HEK293 (cell line): ENCODE results near the gene MRPL21.

Source experiments
- CTCF ChIA-PET: fragments of 350-600 bp; formaldehyde crosslinking; extraction: SDS; loops from one replicate; lab custom pipeline; 2021; ENCODE audit warnings: antibody characterized with exemption; lab: Yijun Ruan, JAX
- POLR2A ChIA-PET: fragments of 300-600 bp; formaldehyde crosslinking; extraction: SDS; loops from one replicate; lab custom pipeline; 2020; ENCODE audit warnings: antibody characterized with exemption, inconsistent platforms; lab: Yijun Ruan, JAX
- H3K27ac ChIP-seq: fragments of 200-500 bp; sonication (Bioruptor generic); 2 replicates; pipeline ENCODE4 v1.5.1; 2014; ENCODE audit warnings: low read depth, low read length, control low read depth, inconsistent platforms; ENCODE audit errors: extremely low read depth
- H3K36me3 ChIP-seq, 2 experiments: fragments of 200-500 bp in 1 of 2; sonication (Bioruptor generic) in 1 of 2; 1 replicate in 1 of 2; 2 replicates in 1 of 2; pipeline ENCODE4 v1.5.1; 2014 to 2017; ENCODE audit warnings: inconsistent platforms in 2 of 2, low read length in 2 of 2; ENCODE audit not compliant: control insufficient read depth in 2 of 2, insufficient read depth in 1 of 2
- H3K4me1 ChIP-seq: fragments of 200-500 bp; sonication (Bioruptor generic); 2 replicates; pipeline ENCODE4 v1.5.1; 2014; ENCODE audit warnings: mild to moderate bottlenecking, low read length, inconsistent platforms; ENCODE audit not compliant: control insufficient read depth, insufficient read depth
- H3K4me3 ChIP-seq: 2 replicates; pipeline ENCODE4 v1.5.1; 2011; ENCODE audit warnings: low read depth, mild to moderate bottlenecking, control low read depth, low read length, moderate library complexity
- H3K9me3 ChIP-seq: fragments of 200-500 bp; sonication (Bioruptor generic); 2 replicates; pipeline ENCODE4 v1.5.1; 2014; ENCODE audit warnings: low read depth, low read length, inconsistent platforms; ENCODE audit not compliant: control insufficient read depth, insufficient read depth
- GLIS1 ChIP-seq: fragments of 450-650 bp; formaldehyde crosslinking; IDR thresholded peaks from 2 replicates; pipeline ENCODE4 v1.5.1; 2016; ENCODE audit warnings: missing biosample characterization, missing genetic modification characterization
- HOXC10 ChIP-seq: sonication (generic); formaldehyde crosslinking; IDR thresholded peaks from 2 replicates; pipeline ENCODE4 v1.8.1; 2023; ENCODE audit warnings: mild to moderate bottlenecking, missing genetic modification reagents
- KLF1 ChIP-seq: fragments of 450-650 bp; formaldehyde crosslinking; IDR thresholded peaks from 2 replicates; pipeline ENCODE4 v1.5.1; 2016; ENCODE audit warnings: missing biosample characterization, missing genetic modification characterization
- KLF17 ChIP-seq: fragments of 450-650 bp; formaldehyde crosslinking; IDR thresholded peaks from 2 replicates; pipeline ENCODE4 v1.5.1; 2016; ENCODE audit warnings: missing biosample characterization, missing genetic modification characterization
- SCRT1 ChIP-seq: fragments of 450-650 bp; formaldehyde crosslinking; IDR thresholded peaks from 2 replicates; pipeline ENCODE4 v1.5.1; 2016; ENCODE audit warnings: missing biosample characterization, missing genetic modification characterization, borderline replicate concordance
- SCRT2 ChIP-seq: fragments of 450-650 bp; formaldehyde crosslinking; IDR thresholded peaks from 2 replicates; pipeline ENCODE4 v1.5.1; 2016; ENCODE audit warnings: missing biosample characterization, missing genetic modification characterization
- ZIC2 ChIP-seq: fragments of 450-650 bp; formaldehyde crosslinking; IDR thresholded peaks from 2 replicates; pipeline ENCODE4 v1.5.1; 2016; ENCODE audit warnings: missing biosample characterization, missing genetic modification characterization
- ZNF112 ChIP-seq: fragments of 450-650 bp; formaldehyde crosslinking; IDR thresholded peaks from 2 replicates; pipeline ENCODE4 v1.5.0; 2017; ENCODE audit warnings: missing biosample characterization, missing genetic modification characterization
- ZNF133 ChIP-seq: fragments of 450-650 bp; formaldehyde crosslinking; IDR thresholded peaks from 2 replicates; pipeline ENCODE4 v1.5.1; 2016; ENCODE audit warnings: missing biosample characterization, missing genetic modification characterization
- ZNF146 ChIP-seq: fragments of 450-650 bp; formaldehyde crosslinking; IDR thresholded peaks from 2 replicates; pipeline ENCODE4 v1.5.1; 2016; ENCODE audit warnings: missing biosample characterization, missing genetic modification characterization
- ZNF19 ChIP-seq: fragments of 450-650 bp; formaldehyde crosslinking; IDR thresholded peaks from 2 replicates; pipeline ENCODE4; 2016; ENCODE audit warnings: missing biosample characterization, missing genetic modification characterization, low read depth
- ZNF2 ChIP-seq: fragments of 450-650 bp; formaldehyde crosslinking; IDR thresholded peaks from 2 replicates; pipeline ENCODE4 v1.5.1; 2016; ENCODE audit warnings: missing biosample characterization, missing genetic modification characterization
- ZNF211 ChIP-seq: fragments of 450-650 bp; formaldehyde crosslinking; IDR thresholded peaks from 2 replicates; pipeline ENCODE4 v1.5.1; 2016; ENCODE audit warnings: low read depth, missing biosample characterization, missing genetic modification characterization
- ZNF423 ChIP-seq: fragments of 450-650 bp; formaldehyde crosslinking; IDR thresholded peaks from 2 replicates; pipeline ENCODE4 v1.5.1; 2016; ENCODE audit warnings: missing biosample characterization, missing genetic modification characterization
- ZNF473 ChIP-seq: fragments of 450-650 bp; formaldehyde crosslinking; IDR thresholded peaks from 2 replicates; pipeline ENCODE4 v1.5.1; 2017; ENCODE audit warnings: missing biosample characterization, missing genetic modification characterization
- ZNF501 ChIP-seq: fragments of 450-650 bp; formaldehyde crosslinking; IDR thresholded peaks from 2 replicates; pipeline ENCODE4 v1.5.1; 2016; ENCODE audit warnings: missing biosample characterization, missing genetic modification characterization
- ZNF560 ChIP-seq: fragments of 450-650 bp; formaldehyde crosslinking; IDR thresholded peaks from 2 replicates; pipeline ENCODE4 v1.5.1; 2017; ENCODE audit warnings: missing biosample characterization, missing genetic modification characterization, borderline replicate concordance
- ZNF664 ChIP-seq: fragments of 450-650 bp; formaldehyde crosslinking; IDR thresholded peaks from 2 replicates; pipeline ENCODE4 v1.5.1; 2016; ENCODE audit warnings: missing biosample characterization, missing genetic modification characterization
- ZNF777 ChIP-seq: fragments of 450-650 bp; formaldehyde crosslinking; IDR thresholded peaks from 2 replicates; pipeline ENCODE4 v1.5.1; 2017; ENCODE audit warnings: missing biosample characterization, missing genetic modification characterization, borderline replicate concordance
- ZNF837 ChIP-seq: fragments of 450-650 bp; formaldehyde crosslinking; IDR thresholded peaks from 2 replicates; pipeline ENCODE4 v1.5.1; 2016; ENCODE audit warnings: missing biosample characterization, missing genetic modification characterization

Gene MRPL21

GRCh38 chr11:68896171-68896959 lies 7.3 kb downstream of the MRPL21 start:
- H3K9me3 ChIP-seq = no peaks in the 10 kb centered on the region
- H3K36me3 ChIP-seq = peaks cover 5 to 90% of the 10 kb centered on the region in 2 experiments; a peak in 2 of 3 replicates
- H3K4me3 ChIP-seq = no peak overlapping the region
- no peak overlapping the region for H3K27ac ChIP-seq
- no peaks in the 10 kb centered on the region for H3K4me1 ChIP-seq
- CTCF ChIA-PET = no interaction called here
- no peak for TF ChIP-seq ZNF664 (tag by site-specific recombination)
- no peak for TF ChIP-seq KLF17
- TF ChIP-seq ZNF211 (tag by site-specific recombination) = no peak
- POLR2A ChIA-PET = no interaction called here

- peaks cover 5 to 85% of the 10 kb centered on the region in 2 experiments; a peak in 2 of 3 replicates for H3K36me3 ChIP-seq
- H3K4me1 ChIP-seq = no peaks in the 10 kb centered on the region
- H3K4me3 ChIP-seq = no peak overlapping the region
- H3K9me3 ChIP-seq = no peaks in the 10 kb centered on the region
- ChIA-PET POLR2A (no interaction called here), CTCF (no interaction called here)
- TF ChIP-seq SCRT2 (tag by site-specific recombination) (peak; percentile 94), ZNF146 (tag by site-specific recombination) (no peak), SCRT1 (peak; percentile 35; the same call in 1 of the 2 replicates), ZNF837 (no peak)
- no peak overlapping the region for H3K27ac ChIP-seq
Observed at GRCh38 chr11:68893282-68893681, 10.3 kb downstream of the MRPL21 start.

GRCh38 chr11:68892576-68892975 lies 11.1 kb downstream of the MRPL21 start:
- TF ChIP-seq ZNF501 (tag by site-specific recombination) (no peak), ZNF473 (no peak), ZNF19 (tag by site-specific recombination) (no peak)
- Histone ChIP-seq H3K4me1 (no peaks in the 10 kb centered on the region), H3K9me3 (no peaks in the 10 kb centered on the region), H3K36me3 (peaks cover 5 to 78% of the 10 kb centered on the region in 2 experiments; a peak in 2 of 3 replicates), H3K4me3 (no peak overlapping the region), H3K27ac (no peak overlapping the region)
- POLR2A ChIA-PET = no interaction called here
- CTCF ChIA-PET = no interaction called here

- CTCF ChIA-PET = interaction anchor here (0.5 kb wide), 1 partner anchor 95 kb away, joined by 3 read pairs; no protein-coding TSS in a partner anchor
- no peak overlapping the region for H3K27ac ChIP-seq
- no peaks in the 10 kb centered on the region for H3K4me1 ChIP-seq
- no peak for TF ChIP-seq ZNF2
- H3K36me3 ChIP-seq = peaks cover 5 to 67% of the 10 kb centered on the region in 2 experiments; a peak in 2 of 3 replicates
- no peak overlapping the region for H3K4me3 ChIP-seq
- POLR2A ChIA-PET = no interaction called here
- H3K9me3 ChIP-seq = no peaks in the 10 kb centered on the region
Observed at GRCh38 chr11:68891351-68891948, 12.2 kb downstream of the MRPL21 start.

- Histone ChIP-seq H3K27ac (no peak overlapping the region), H3K4me1 (no peaks in the 10 kb centered on the region), H3K9me3 (no peaks in the 10 kb centered on the region), H3K4me3 (no peak overlapping the region), H3K36me3 (peaks cover 5 to 59% of the 10 kb centered on the region in 2 experiments; a peak in 2 of 3 replicates)
- 0 out of 2 replicates have a peak, but pooled peaks have one; percentile 32 for TF ChIP-seq ZNF423 (tag by site-specific recombination)
- peak; percentile 88 for TF ChIP-seq GLIS1 (tag by site-specific recombination)
- peak; percentile 59; the same call in 1 of the 2 replicates for TF ChIP-seq ZIC2 (tag by site-specific recombination)
- TF ChIP-seq ZNF112 (tag by site-specific recombination) = no peak
- TF ChIP-seq KLF1 (tag by site-specific recombination) = peak; percentile 44; the same call in 1 of the 2 replicates
- TF ChIP-seq ZNF560 (tag by site-specific recombination) = no peak
- no peak for TF ChIP-seq ZNF133
- TF ChIP-seq HOXC10 (CRISPR knock-in tag) = no peak
- TF ChIP-seq ZNF777 (tag by site-specific recombination) = no peak
- CTCF ChIA-PET = interaction anchor here (0.5 to 1.4 kb wide), 4 partner anchors 11 to 96 kb away, joined by 3 to 4 read pairs (median 3); no protein-coding TSS in a partner anchor
- POLR2A ChIA-PET = interaction anchor here (0.7 to 1.3 kb wide), 2 partner anchors 9 to 10 kb away, joined by 3 to 4 read pairs; no protein-coding TSS in a partner anchor
Observed at GRCh38 chr11:68890490-68891231, 13.0 kb downstream of the MRPL21 start.
